Upper lobe of right lung (tissue), 1 donor: ENCODE data around the gene NEGR1. TPM values are rescaled to one million over a fixed set of nuclear protein-coding genes. Genes with fewer than 3 reads are reported as not detected.

Source experiments
- ATAC-seq: fragments of 200-7000 bp; cut with Tn5 transposase; one replicate; pipeline ENCODE4 v1.9.1; 2020; ENCODE audit warnings: mild to moderate bottlenecking, moderate library complexity
- DNase-seq: peaks from one replicate; pipeline ENCODE4 v3.0.0-alpha.2; 2020
- H3K27ac ChIP-seq: fragments of 200-600 bp; one replicate; pipeline ENCODE4 v1.8.0; 2022
- H3K27me3 ChIP-seq: fragments of 200-600 bp; one replicate; pipeline ENCODE4 v1.8.0; 2022; ENCODE audit warnings: mild to moderate bottlenecking
- H3K36me3 ChIP-seq: fragments of 200-600 bp; one replicate; pipeline ENCODE4 v1.8.0; 2022
- H3K4me1 ChIP-seq: fragments of 200-600 bp; one replicate; pipeline ENCODE4 v1.8.0; 2022
- H3K4me3 ChIP-seq: fragments of 200-600 bp; one replicate; pipeline ENCODE4 v1.8.0; 2022; ENCODE audit warnings: mild to moderate bottlenecking
- H3K9me3 ChIP-seq: fragments of 200-600 bp; one replicate; pipeline ENCODE4 v1.8.0; 2022
- CTCF ChIP-seq: fragments of 200-600 bp; IDR thresholded peaks from one replicate; pipeline ENCODE4 v1.8.0; 2022; ENCODE audit warnings: antibody characterized with exemption
- intact Hi-C: fragments of 100-400 bp; cut with DNase I; formaldehyde crosslinking; loops from one replicate; pipeline ENCODE4 v1.11.0; 2022
- total RNA-seq: library from RNA; stranded (reverse); fragmentation: NEBNext Ultra II Directional; extraction: Animal tissue kit (Norgen Biotek cat#: 25700); gene quantifications from one replicate; pipeline ENCODE4 v1.2.1, GENCODE V29; 2021
- donor health status: DM: no; HTN: yes; CAD: no; lungs with severe emphysema.

NEGR1 gene
- total RNA-seq, 1 donor from 2014 or later, result 21.4 TPM

- Histone ChIP-seq H3K4me3 (no peak overlapping the region), H3K36me3 (no peaks in the 10 kb centered on the region), H3K27me3 (no peaks in the 10 kb centered on the region), H3K4me1 (no peaks in the 10 kb centered on the region), H3K9me3 (no peaks in the 10 kb centered on the region), H3K27ac (no peak overlapping the region)
- ATAC-seq (no peak), DNase-seq (no peak)
- TF ChIP-seq CTCF, result no peak
- intact Hi-C loops, result no loop called here
Measured at GRCh38 chr1:71733121-71733520, 549.2 kb downstream of the NEGR1 start.

- ATAC-seq (no peak), DNase-seq (no peak)
- H3K4me3 ChIP-seq, result no peak overlapping the region
- H3K36me3 ChIP-seq, result no peaks in the 10 kb centered on the region
- H3K9me3 ChIP-seq, result no peaks in the 10 kb centered on the region
- no peak for TF ChIP-seq CTCF
- H3K27me3 ChIP-seq, result no peaks in the 10 kb centered on the region
- intact Hi-C loops, result no loop called here
- no peak overlapping the region for H3K27ac ChIP-seq
- H3K4me1 ChIP-seq, result no peaks in the 10 kb centered on the region
Measured at GRCh38 chr1:71721532-71721931, 560.8 kb downstream of the NEGR1 start.

- H3K4me1 ChIP-seq, result no peaks in the 10 kb centered on the region
- ATAC-seq, result no peak
- intact Hi-C loops, result no loop called here
Measured at GRCh38 chr1:71719330-71719729, 563.0 kb downstream of the NEGR1 start.

GRCh38 chr1:71717186-71717585 is 565.2 kb downstream of the NEGR1 start:
- intact Hi-C loops, result no loop called here
- Histone ChIP-seq H3K4me1 (no peaks in the 10 kb centered on the region), H3K27ac (no peak overlapping the region), H3K4me3 (no peak overlapping the region), H3K27me3 (no peaks in the 10 kb centered on the region), H3K9me3 (no peaks in the 10 kb centered on the region), H3K36me3 (no peaks in the 10 kb centered on the region)
- no peak for DNase-seq
- no peak for ATAC-seq
- TF ChIP-seq CTCF, result no peak

More at GRCh38 chr1:71719330-71719729, 563.0 kb downstream of the NEGR1 start:
- H3K27ac ChIP-seq, result no peak overlapping the region
- DNase-seq, result no peak
- no peaks in the 10 kb centered on the region for H3K9me3 ChIP-seq
- H3K27me3 ChIP-seq, result no peaks in the 10 kb centered on the region
- H3K36me3 ChIP-seq, result no peaks in the 10 kb centered on the region
- TF ChIP-seq CTCF, result no peak
- H3K4me3 ChIP-seq, result no peak overlapping the region

GRCh38 chr1:71711456-71711855 is 570.9 kb downstream of the NEGR1 start:
- Histone ChIP-seq H3K36me3 (no peaks in the 10 kb centered on the region), H3K27me3 (no peaks in the 10 kb centered on the region), H3K4me1 (no peaks in the 10 kb centered on the region), H3K27ac (no peak overlapping the region), H3K9me3 (no peaks in the 10 kb centered on the region), H3K4me3 (no peak overlapping the region)
- intact Hi-C loops, result no loop called here
- TF ChIP-seq CTCF, result no peak
- DNase-seq (no peak), ATAC-seq (no peak)

GRCh38 chr1:71706029-71706671 is 576.2 kb downstream of the NEGR1 start:
- H3K4me1 ChIP-seq, result no peaks in the 10 kb centered on the region
- no peak overlapping the region for H3K27ac ChIP-seq
- TF ChIP-seq CTCF, result no peak
- H3K4me3 ChIP-seq, result no peak overlapping the region
- H3K36me3 ChIP-seq, result no peaks in the 10 kb centered on the region
- DNase-seq (no peak), ATAC-seq (no peak)
- intact Hi-C loops, result no loop called here
- H3K27me3 ChIP-seq, result no peaks in the 10 kb centered on the region
- H3K9me3 ChIP-seq, result no peaks in the 10 kb centered on the region
